ENCODE measurements around the gene PRXL2B. TPM values are rescaled to one million over a fixed set of nuclear protein-coding genes. Genes with fewer than 3 reads are reported as not detected.

The PRXL2B gene
- total RNA-seq, 2 donors from 2014 or later, result 5.6 to 8.8 TPM

DNA sequence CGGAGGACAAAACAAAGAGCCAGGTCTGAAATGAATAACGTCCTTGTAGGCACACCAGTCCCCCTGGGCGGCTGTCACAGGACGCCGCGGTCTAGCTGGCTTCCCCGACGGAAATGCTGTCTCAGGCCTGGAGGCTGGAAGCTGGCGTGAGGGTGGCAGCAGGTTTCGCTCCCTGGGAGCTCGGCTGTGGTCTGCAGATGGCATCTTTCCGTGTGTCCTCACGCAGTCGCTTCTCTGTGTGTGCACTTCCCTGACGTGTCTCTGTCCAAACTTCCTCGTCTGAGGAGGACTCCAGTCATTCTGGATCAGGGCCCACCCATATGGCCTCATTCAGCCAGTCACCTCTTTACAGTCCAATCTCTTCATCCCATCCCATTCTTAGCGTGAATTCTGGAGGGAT is 16.2 kb upstream of the PRXL2B start:
- Histone ChIP-seq H3K4me3 (no peak overlapping the region), H3K27ac (no peak overlapping the region), H3K27me3 (no peaks in the 10 kb centered on the region), H3K4me1 (no peaks in the 10 kb centered on the region), H3K9me3 (no peaks in the 10 kb centered on the region), H3K36me3 (replicated peaks in 1 of 2; ENCODE audit: insufficient read depth in 1 of 2, low read depth in 2 of 2) (no peaks in the 10 kb centered on the region)
- DNase-seq (no peak), ATAC-seq (no peak)
- 77 to 79% methylated on average over 9 to 17 of the region's 17 CpGs for WGBS, 2 donors
- intact Hi-C loops (cut with DNase I), result no loop called here
- TF ChIP-seq POLR2A (IDR thresholded peaks at IDR 0.05), result no peak
- no peak for TF ChIP-seq CTCF (IDR thresholded peaks at IDR 0.05)

DNA sequence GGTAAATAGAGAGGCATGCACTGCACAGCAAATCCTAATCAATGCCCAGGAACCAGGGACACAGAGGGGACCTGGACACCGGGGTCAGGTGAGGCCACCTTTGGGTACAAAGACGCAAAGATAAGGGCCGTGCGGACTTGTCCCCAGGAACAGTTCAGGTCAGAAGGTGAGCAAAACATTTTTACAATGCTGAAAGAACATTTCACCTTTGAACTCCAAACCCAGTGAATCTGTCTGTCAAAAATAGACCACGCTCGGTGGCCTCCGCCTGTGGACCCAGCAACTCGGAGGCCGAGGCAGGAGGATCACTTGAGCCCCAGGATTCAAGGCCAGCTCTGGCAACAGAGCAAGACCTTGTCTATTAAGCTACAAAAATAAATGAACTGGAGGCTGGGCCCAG is 15.2 kb upstream of the PRXL2B start:
- intact Hi-C loops (cut with DNase I), result no loop called here
- ATAC-seq (no peak), DNase-seq (no peak)
- Histone ChIP-seq H3K27ac (no peak overlapping the region), H3K27me3 (no peaks in the 10 kb centered on the region), H3K4me1 (peaks cover 8% of the 10 kb centered on the region), H3K9me3 (no peaks in the 10 kb centered on the region), H3K4me3 (no peak overlapping the region), H3K36me3 (replicated peaks in 1 of 2; ENCODE audit: insufficient read depth in 1 of 2, low read depth in 2 of 2) (no peaks in the 10 kb centered on the region)
- 88% methylated on average over 9 of the region's 9 CpGs for WGBS, 2 donors
- TF ChIP-seq POLR2A (IDR thresholded peaks at IDR 0.05) (no peak), CTCF (IDR thresholded peaks at IDR 0.05) (no peak)

GRCh38 chr1:2573250-2573920 is 13.2 kb upstream of the PRXL2B start:
- H3K36me3 ChIP-seq (replicated peaks in 1 of 2; ENCODE audit: insufficient read depth in 1 of 2, low read depth in 2 of 2), result no peaks in the 10 kb centered on the region
- no peak overlapping the region for H3K4me3 ChIP-seq
- WGBS, 2 donors, result 83 to 90% methylated on average over 8 of the region's 8 CpGs
- no peaks in the 10 kb centered on the region for H3K27me3 ChIP-seq
- no peak overlapping the region for H3K27ac ChIP-seq
- ATAC-seq (no peak), DNase-seq (no peak)
- no peak for TF ChIP-seq POLR2A (IDR thresholded peaks at IDR 0.05)
- TF ChIP-seq CTCF (IDR thresholded peaks at IDR 0.05), result no peak
- intact Hi-C loops (cut with DNase I), result no loop called here
- peaks cover 15% of the 10 kb centered on the region for H3K4me1 ChIP-seq
- H3K9me3 ChIP-seq, result no peaks in the 10 kb centered on the region

- TF ChIP-seq CTCF (IDR thresholded peaks at IDR 0.05), result no peak
- TF ChIP-seq POLR2A (IDR thresholded peaks at IDR 0.05), result no peak
- H3K9me3 ChIP-seq, result no peaks in the 10 kb centered on the region
- intact Hi-C loops (cut with DNase I), result no loop called here
- no peak for ATAC-seq
- DNase-seq, result no peak
- peaks cover 15% of the 10 kb centered on the region for H3K4me1 ChIP-seq
- H3K27ac ChIP-seq, result no peak overlapping the region
- no peaks in the 10 kb centered on the region for H3K36me3 ChIP-seq (replicated peaks in 1 of 2; ENCODE audit: insufficient read depth in 1 of 2, low read depth in 2 of 2)
- 69 to 73% methylated on average over 9 of the region's 9 CpGs for WGBS, 2 donors
- H3K27me3 ChIP-seq, result no peaks in the 10 kb centered on the region
- H3K4me3 ChIP-seq, result no peak overlapping the region
Observed at GRCh38 chr1:2574350-2574749, 12.2 kb upstream of the PRXL2B start.
